GM12874 (cell line): ENCODE data around the gene TRAK1.

Experiments
- TF ChIP-seq, protein P1 (sequence below): IDR thresholded peaks from 2 replicates; pipeline ENCODE4 v1.5.1; 2011; ENCODE audit warnings: low read depth, mild to moderate bottlenecking, control low read depth, low read length, moderate library complexity; ENCODE audit not compliant: insufficient read depth

TRAK1 gene

DNA sequence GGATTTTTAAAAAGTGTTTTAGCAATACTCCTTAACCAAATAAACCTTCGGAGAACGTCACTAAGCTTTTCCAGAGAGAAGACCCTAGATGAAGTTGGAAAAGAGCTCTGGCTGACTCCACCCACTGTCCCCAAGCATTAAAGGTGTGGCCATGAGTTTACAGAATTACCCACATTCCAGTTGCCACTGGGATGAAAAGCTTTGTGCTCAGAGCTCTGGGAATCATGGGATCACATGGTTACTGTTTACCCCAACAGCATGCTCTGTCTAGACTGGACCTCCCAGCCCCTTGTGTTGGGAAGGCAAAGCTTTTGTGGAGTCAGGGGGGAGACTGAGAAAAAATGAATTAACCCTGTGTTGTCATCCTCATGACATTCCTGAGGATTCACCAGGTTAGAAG is 119.6 kb downstream of the TRAK1 start:
- TF ChIP-seq, protein P1, sequence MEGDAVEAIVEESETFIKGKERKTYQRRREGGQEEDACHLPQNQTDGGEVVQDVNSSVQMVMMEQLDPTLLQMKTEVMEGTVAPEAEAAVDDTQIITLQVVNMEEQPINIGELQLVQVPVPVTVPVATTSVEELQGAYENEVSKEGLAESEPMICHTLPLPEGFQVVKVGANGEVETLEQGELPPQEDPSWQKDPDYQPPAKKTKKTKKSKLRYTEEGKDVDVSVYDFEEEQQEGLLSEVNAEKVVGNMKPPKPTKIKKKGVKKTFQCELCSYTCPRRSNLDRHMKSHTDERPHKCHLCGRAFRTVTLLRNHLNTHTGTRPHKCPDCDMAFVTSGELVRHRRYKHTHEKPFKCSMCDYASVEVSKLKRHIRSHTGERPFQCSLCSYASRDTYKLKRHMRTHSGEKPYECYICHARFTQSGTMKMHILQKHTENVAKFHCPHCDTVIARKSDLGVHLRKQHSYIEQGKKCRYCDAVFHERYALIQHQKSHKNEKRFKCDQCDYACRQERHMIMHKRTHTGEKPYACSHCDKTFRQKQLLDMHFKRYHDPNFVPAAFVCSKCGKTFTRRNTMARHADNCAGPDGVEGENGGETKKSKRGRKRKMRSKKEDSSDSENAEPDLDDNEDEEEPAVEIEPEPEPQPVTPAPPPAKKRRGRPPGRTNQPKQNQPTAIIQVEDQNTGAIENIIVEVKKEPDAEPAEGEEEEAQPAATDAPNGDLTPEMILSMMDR: no peak

DNA sequence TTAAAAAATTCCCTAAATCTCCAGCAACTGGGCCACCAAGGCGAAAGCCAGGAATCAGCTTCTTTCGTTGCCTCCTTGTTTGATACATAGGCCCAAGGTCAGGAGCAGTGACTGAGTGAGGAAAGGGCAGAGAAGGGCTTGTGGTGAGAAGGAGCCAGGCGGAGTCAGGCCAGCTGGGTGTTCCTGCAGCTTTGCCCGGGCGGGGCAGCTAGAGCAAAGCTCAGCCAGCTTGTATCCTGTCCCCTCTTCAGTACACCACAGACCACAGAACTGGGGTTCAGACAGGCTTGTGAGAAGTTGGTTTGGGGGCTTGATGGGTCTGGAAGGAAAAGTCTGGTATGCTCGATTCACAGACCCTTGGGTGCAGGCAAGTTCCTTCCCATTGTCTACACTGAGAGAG is 122.3 kb downstream of the TRAK1 start:
- TF ChIP-seq, protein P1: no peak

DNA sequence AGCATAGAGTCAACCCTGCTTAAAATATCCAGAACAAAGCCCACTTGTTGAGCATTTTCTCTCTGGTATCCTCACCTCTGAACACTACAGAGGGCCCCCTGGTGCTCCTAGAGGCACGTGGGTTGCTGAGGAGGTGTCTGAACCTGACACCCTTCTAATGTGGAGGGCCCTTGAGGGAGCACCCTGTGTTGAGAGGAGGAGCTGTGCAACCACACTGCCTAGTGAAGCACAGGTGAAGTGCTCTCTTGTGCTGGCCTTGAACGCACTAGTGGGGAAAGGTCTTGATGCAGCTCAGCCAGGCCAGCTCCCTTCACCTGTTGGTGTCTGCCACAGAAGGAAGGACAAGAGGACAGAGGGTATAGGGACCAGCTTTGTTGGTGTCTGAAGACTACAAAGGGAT is 122.9 kb downstream of the TRAK1 start:
- TF ChIP-seq, protein P1: no peak

DNA sequence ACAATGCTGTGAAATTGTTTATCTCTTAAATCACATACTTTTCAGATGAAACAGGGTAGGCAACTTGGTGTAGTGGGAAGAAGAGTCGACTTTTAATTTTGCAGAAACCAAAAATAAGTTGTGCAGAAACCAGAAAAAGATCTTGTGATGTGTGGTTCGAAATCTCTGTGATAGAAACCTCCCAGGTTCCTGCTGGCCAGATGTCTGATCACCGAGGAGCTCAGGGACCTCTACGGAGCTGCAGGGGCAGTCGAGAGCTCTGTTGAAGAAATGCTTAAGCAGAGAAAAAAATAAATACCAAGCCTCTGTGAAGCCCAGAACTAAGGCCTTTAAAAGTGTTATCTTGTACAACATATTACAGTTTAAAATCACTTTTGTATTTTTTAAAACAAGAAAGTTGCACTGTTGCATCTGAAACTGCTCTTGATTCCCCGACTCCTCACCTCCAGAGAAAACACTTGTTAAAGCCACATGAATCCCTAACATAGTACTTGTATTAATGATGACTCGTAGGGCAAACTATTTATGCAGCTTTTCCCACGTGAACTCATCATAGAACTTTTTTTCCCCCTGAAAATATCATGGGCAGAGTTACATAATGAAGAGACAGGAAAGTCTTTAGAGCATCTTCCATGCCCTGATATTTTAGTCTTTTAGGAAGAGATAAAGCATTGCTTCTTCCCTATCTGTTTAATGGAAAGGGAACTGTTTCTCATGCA is 123.6 kb downstream of the TRAK1 start:
- TF ChIP-seq, protein P1: no peak

DNA sequence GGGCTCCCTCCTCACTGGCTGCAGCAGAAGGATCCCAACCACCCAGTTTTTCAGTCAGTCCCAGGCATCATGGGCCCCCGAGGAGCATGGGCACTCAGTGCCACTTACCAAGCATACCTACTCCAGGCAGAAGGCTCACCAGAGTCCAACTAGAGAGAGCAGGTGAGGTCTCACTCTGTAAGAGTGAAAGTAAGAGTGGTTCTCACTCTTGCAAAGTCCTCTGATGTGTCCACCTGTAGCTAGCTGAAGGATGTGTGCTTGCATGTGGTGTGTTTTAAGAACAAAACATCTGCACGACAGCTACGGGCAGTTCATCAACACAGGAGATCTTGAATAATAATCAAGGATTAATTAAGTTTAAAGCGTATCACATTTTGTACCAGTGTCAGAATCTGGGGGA is 125.1 kb downstream of the TRAK1 start:
- TF ChIP-seq, protein P1: no peak

DNA sequence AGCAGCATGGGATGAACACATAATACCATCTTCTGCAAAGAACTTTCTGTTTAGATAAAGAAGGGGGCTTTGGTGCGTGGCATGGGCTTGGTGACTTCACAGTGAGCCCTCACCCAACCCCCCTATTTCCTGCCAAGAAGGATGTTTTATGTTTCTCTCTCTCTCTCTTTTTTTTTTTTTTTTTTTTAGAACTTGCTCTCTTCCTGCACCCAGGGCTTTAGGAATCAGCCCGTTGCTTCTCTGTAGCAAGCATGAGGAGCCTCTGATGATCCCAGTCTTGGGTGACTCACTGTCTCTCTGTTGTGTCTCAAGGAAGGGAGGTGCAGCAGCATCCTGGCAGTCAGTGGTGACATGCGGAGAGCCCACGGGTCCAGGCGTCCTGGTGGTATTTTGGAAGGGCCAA is 125.8 kb downstream of the TRAK1 start:
- TF ChIP-seq, protein P1: no peak

DNA sequence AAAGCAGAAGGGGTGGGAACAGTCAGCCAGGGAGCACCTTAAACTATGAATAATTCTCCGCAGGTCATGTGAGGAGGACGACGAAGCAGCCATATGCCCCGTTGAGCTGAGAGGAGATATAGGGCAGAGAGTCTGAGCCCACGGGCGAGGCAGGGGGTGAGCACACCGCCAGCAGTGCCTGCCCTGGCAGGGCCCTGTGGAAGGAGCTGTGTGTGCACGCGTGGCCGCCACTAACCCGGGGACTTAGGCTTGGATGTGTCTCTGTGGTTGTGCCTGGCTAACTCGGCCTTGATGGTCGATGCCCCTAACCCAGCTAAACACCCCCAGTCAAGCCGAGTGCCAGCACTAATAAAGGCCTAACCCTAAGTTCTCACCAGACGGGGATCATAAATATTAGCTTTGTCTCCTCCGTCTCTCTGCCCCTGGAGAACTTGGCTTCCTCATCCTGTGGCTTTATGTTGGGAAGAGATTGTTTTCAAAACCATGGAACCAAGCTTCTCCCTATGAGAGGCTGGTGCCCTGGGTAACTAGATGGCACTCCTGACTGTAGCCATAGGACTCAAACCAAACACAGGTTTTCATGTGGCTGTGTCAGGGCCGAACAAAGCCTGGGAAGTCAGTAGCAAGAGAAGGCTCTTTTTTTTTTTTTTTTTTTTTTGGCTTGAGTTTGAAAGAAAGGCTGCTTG is 129.4 kb downstream of the TRAK1 start:
- TF ChIP-seq, protein P1: no peak
